Middle frontal gyrus (tissue), 1 donor: ENCODE results near the gene POLR3E.

Source experiments
- DNase-seq: peaks from one replicate; pipeline ENCODE4 v3.0.0-alpha.2; 2015; ENCODE audit warnings: low spot score; ENCODE audit errors: extremely low spot score

The POLR3E gene

GRCh38 chr16:22316411-22316811 lies 19.2 kb downstream of the POLR3E start:
- DNase-seq: no peak

DNA sequence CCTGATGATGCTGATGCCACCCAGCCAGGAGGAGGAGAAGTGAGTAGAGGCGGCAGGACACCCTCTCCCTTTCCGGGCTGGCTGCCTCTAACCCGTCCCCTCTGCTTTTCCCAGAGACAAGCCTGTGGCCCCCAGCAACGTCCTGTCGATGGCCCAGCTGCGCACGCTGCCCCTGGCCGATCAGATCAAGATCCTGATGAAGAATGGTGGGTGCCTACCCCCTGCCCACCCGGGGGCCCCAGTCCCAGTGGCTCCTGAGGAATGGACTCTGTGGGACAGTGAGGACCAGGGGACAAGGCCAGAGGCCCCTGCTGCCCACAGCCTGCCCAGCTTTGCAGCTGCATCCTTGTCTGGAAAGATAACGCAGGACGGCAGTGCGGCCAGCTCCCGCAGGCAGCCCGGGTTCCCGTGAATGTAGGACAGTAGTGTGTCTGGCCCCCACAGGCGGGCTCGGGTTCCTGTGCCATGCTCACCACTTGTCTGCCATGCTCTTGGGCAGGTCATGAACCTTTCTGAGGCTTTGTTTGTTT lies 19.9 kb downstream of the POLR3E start:
- DNase-seq: no peak

GRCh38 chr16:22317625-22318024 lies 20.4 kb downstream of the POLR3E start:
- no peak for DNase-seq

GRCh38 chr16:22318690-22319358 lies 21.6 kb downstream of the POLR3E start:
- no peak for DNase-seq

- DNase-seq: no peak
Observed at GRCh38 chr16:22320572-22321339, 23.5 kb downstream of the POLR3E start.

- DNase-seq: peak; percentile 40
Observed at GRCh38 chr16:22321340-22322001, 24.3 kb downstream of the POLR3E start.

DNA sequence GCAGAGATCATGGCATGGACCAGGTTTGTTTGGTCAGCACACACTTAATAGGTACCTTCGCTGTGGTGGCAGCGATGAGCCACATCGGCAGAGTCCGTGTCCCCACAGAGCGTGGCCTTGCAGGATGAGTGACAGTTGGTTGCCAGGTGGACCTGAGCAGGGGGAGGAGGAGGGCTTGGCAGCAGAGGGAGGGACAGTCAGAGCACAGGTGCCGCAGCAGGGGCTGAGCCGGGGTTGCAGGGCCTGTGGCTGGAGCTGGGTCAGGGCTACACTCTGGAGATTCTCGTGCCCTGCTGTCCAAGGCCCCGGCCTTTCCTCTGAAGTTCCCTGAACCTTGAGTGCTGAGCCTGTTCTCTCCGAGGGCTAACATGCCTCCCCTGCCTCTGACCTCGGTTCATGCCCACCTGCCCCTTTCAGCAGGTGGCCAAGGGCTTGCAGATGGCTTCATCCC lies 24.8 kb downstream of the POLR3E start:
- DNase-seq: no peak

- DNase-seq: no peak
Observed at GRCh38 chr16:22322741-22323140, 25.5 kb downstream of the POLR3E start.

GRCh38 chr16:22323173-22323958 lies 26.2 kb downstream of the POLR3E start:
- no peak for DNase-seq

- no peak for DNase-seq
Observed at GRCh38 chr16:22323959-22324786, 27.0 kb downstream of the POLR3E start.

GRCh38 chr16:22324787-22325597 lies 27.8 kb downstream of the POLR3E start:
- DNase-seq: no peak

DNA sequence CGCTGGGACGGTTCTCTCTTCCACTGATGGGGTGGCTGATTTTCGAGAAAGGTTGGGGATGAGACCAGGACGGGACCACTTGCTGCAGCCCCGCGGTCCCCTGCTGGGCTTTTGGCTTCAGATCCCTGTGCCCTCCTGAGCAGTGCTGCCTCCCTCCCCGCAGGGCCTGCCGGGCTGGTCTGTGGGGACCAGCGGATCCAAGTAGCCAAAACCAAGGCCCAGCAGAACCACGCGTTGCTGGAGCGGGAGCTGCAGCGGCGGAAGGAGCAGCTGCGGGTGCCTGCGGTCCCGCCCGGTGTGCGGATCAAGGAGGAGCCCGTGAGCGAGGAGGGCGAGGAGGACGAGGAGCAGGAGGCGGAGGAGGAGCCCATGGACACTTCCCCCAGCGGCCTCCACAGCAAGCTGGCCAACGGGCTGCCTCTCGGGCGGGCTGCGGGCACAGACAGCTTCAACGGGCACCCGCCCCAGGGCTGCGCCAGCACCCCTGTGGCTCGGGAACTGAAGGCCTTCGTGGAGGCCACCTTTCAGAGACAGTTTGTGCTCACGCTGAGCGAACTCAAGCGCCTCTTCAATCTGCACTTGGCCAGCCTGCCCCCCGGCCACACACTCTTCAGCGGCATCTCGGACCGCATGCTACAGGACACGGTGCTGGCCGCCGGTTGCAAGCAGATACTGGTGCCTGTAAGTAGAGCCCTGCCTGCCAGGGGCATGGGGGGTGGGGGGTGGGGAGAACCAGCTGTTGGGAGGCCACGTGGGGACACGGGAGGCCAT lies 28.6 kb downstream of the POLR3E start:
- no peak for DNase-seq

- no peak for DNase-seq
Observed at GRCh38 chr16:22326369-22326652, 29.1 kb downstream of the POLR3E start.

GRCh38 chr16:22326771-22327445 lies 29.7 kb downstream of the POLR3E start:
- DNase-seq: no peak

- DNase-seq: no peak
Observed at GRCh38 chr16:22327446-22327775, 30.2 kb downstream of the POLR3E start.

DNA sequence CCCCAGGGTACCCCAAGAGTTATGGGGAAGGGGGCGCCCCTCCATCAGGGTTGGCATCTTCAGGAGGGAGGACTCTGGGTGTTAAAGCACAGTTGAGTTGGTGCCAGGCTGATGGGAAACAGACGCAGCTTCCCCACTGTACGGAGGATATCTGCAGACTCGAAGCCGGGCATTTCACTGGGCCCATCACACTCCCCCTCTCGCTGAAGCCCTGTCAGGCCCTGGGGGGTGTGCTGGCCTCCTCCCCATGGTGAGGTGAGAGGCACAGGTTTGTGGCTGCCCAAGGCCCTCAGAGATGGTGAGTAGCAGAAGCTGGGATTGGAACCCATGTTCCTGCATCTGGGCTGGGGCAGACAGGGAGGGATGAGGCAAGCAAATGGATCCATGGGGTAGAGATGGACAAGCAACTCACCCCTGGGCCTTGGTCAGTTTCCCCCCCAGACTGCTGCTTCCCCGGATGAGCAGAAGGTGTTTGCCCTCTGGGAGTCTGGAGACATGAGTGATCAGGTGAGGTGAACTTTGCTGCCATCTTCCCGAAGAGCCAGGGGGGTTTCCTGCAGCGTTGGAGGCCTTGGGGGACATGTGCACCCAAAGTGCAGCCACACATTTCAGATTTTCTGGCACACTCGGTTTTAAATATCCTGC lies 31.0 kb downstream of the POLR3E start:
- DNase-seq: no peak

DNA sequence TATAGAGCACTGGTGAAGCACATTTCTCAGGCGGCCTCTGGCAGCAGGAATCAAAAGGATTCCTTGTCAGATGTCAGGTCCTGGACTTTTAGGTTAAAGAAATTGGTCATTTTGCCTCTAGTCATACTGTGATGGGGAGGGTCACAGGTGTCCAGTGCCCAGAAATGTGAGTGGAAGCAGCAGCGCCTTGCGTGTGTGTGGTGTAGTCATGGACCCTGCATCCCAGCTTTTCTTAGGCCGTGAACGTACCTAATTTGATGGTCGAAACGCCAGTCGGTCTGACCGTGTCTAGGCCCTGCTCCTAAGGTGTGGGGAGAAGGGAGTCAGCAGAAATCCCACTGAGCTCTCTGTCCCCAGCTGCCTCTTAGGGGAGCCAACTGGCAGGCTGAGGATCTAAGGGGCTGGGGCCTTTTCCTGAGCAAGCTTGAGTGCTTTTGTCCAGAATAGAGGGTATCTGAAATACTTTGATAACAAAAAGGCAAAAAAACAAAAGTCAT lies 32.0 kb downstream of the POLR3E start:
- no peak for DNase-seq

DNA sequence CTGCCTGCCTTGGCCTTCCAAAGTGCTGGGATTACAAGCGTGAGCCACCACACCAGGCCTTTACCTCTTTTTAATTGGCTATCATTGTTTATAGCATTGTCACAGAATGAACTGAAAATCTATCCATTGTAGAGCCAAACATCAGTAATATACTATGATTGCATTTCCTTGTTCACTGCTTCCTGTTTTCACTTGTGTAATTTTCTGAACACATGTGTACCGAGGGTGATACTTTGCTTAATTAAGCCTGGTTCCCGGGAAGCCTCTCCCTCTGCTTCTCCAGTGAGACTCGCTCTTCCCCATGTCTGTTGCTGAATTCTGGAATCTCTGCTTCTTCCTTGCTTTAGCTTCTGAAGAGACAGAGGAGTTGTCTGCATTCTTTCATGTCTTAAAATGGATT lies 33.1 kb downstream of the POLR3E start:
- no peak for DNase-seq
